AG04450 (cell line): Measurements from ENCODE around the gene URB1. TPM values are rescaled to one million over a fixed set of nuclear protein-coding genes. Genes with fewer than 3 reads are reported as not detected.
"Not testable (repeated sequence)": the region's sequence is repeated elsewhere in the genome, so short reads cannot be mapped to it uniquely, and the experiment has no call there.

ENCODE experiments used
- CTCF ChIA-PET: fragments of 300-600, 350-600 bp; formaldehyde crosslinking; extraction: SDS; loops from one replicate; lab custom pipeline; 2022; ENCODE audit warnings: antibody characterized with exemption, inconsistent platforms; lab: Charles Lee
- POLR2A ChIA-PET: fragments of 350-600 bp; formaldehyde crosslinking; extraction: SDS; loops from one replicate; lab custom pipeline; 2021; ENCODE audit warnings: antibody characterized with exemption, inconsistent platforms; lab: Yijun Ruan, JAX
- DNase-seq: peaks from one replicate; pipeline ENCODE4 v3.0.0-alpha.2; 2011; ENCODE audit warnings: low read depth, low spot score
- H3K27ac ChIP-seq: one replicate; pipeline ENCODE4 v1.5.1; 2012; ENCODE audit warnings: low read depth, low read length, control low read depth
- H3K27me3 ChIP-seq: one replicate; pipeline ENCODE4 v1.6.0; 2012; ENCODE audit warnings: low read length; ENCODE audit not compliant: control insufficient read depth, insufficient read depth
- H3K4me3 ChIP-seq: 2 replicates; pipeline ENCODE4 v1.5.1; 2011; ENCODE audit warnings: mild to moderate bottlenecking, low read depth, low read length, control low read depth
- H3K9me3 ChIP-seq: 2 replicates; pipeline ENCODE4 v1.5.1; 2012; ENCODE audit warnings: low read length; ENCODE audit not compliant: control insufficient read depth, insufficient read depth
- polyA plus RNA-seq: library from polyadenylated mRNA; depleted of rRNA; stranded (reverse); fragments of >200 nt; gene quantifications from 2 replicates; pipeline ENCODE4 v1.2.3, GENCODE V29; 2011; rRNA removed
- small RNA-seq: library from RNA; depleted of rRNA; stranded (forward); fragments of <200 nt; gene quantifications from one replicate; pipeline ENCODE3, GENCODE V24; 2012; ENCODE audit warnings: low read depth; ENCODE audit not compliant: insufficient read length
- TF ChIP-seq, protein P1 (sequence below): IDR thresholded peaks from 2 replicates; pipeline ENCODE4 v1.5.1; 2011; ENCODE audit warnings: low read depth, low read length, control low read depth, inconsistent platforms

The URB1 gene
- polyA plus RNA-seq, 1 experiment, result 7.6 TPM

DNA sequence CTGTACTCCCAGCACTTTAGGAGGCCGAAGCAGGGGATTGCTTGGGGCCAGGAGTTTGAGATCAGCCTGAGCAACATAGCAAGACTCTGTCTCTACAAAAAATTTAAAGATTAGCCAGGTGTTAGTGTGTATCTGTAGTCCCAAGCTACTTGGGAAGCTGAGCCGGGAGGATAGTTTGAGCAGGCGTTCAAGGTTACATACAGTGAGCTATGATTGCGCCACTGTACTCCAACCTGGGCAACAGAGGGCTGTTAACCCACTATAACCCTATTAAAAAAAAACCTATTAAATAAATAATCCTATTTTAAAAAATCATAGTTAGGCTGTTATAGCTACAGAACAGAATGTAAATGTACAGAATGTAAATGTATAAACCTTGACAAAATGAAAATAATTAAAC, 116.1 kb downstream of the URB1 start:
- DNase-seq, result no peak
- CTCF ChIA-PET, result interaction anchor here (0.7 to 1.4 kb wide), 3 partner anchors 324 to 491 kb away, joined by 4 to 5 read pairs (median 5); no protein-coding TSS in a partner anchor
- TF ChIP-seq, protein P1, sequence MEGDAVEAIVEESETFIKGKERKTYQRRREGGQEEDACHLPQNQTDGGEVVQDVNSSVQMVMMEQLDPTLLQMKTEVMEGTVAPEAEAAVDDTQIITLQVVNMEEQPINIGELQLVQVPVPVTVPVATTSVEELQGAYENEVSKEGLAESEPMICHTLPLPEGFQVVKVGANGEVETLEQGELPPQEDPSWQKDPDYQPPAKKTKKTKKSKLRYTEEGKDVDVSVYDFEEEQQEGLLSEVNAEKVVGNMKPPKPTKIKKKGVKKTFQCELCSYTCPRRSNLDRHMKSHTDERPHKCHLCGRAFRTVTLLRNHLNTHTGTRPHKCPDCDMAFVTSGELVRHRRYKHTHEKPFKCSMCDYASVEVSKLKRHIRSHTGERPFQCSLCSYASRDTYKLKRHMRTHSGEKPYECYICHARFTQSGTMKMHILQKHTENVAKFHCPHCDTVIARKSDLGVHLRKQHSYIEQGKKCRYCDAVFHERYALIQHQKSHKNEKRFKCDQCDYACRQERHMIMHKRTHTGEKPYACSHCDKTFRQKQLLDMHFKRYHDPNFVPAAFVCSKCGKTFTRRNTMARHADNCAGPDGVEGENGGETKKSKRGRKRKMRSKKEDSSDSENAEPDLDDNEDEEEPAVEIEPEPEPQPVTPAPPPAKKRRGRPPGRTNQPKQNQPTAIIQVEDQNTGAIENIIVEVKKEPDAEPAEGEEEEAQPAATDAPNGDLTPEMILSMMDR, result no peak
- Histone ChIP-seq H3K9me3 (no peaks in the 10 kb centered on the region), H3K4me3 (no peak overlapping the region), H3K27me3 (no peaks in the 10 kb centered on the region), H3K27ac (no peak overlapping the region)
- POLR2A ChIA-PET, result interaction anchor here (0.6 kb wide), 1 partner anchor 117 kb away, joined by 3 read pairs; no protein-coding TSS in a partner anchor

DNA sequence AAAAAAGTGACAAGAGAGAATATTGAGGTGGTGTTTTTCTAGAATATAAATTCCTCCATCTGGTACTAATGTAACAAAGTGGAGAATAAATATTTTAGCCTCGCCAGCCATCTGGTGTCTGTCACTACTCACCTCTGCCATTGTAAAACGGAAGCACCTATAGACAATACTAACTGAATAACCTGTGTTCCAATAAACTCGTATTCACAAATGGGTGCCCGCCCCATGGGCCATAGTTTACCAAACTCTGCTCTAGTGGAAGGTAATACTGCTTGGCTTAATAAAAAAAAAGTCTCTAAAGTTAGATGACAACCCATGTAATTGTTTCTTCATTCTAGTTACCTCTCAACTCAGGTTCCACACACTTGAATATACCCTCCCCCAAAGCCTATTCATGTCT, 122.1 kb downstream of the URB1 start:
- CTCF ChIA-PET, result interaction anchor here (1.0 kb wide), 1 partner anchor 12 kb away, joined by 3 read pairs; no protein-coding TSS in a partner anchor
- H3K27me3 ChIP-seq, result no peaks in the 10 kb centered on the region
- no peaks in the 10 kb centered on the region for H3K9me3 ChIP-seq
- no peak overlapping the region for H3K4me3 ChIP-seq
- POLR2A ChIA-PET, result no interaction called here
- no peak overlapping the region for H3K27ac ChIP-seq
- no peak for DNase-seq
- TF ChIP-seq, protein P1, result no peak

DNA sequence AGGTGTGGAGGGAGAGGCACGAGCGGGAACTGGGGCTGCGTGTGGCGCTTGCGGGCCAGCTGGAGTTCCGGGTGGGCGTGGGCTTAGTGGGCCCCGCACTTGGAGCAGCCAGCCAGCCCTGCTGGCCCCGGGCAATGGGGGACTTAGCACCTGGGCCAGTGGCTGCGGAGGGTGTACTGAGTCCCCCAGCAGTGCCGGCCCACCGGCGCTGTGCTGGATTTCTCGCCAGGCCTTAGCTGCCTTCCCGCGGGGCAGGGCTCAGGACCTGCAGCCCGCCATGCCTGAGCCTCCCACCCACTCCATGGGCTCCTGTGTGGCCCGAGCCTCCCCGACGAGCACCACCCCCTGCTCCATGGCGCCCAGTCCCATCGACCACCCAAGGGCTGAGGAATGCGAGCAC, 127.5 kb downstream of the URB1 start:
- POLR2A ChIA-PET, result interaction anchor here (0.7 kb wide), 1 partner anchor 14 kb away, joined by 3 read pairs; no protein-coding TSS in a partner anchor
- H3K27ac ChIP-seq, H3K27me3 ChIP-seq, CTCF ChIA-PET, DNase-seq, H3K9me3 ChIP-seq, H3K4me3 ChIP-seq: not testable (repeated sequence)

DNA sequence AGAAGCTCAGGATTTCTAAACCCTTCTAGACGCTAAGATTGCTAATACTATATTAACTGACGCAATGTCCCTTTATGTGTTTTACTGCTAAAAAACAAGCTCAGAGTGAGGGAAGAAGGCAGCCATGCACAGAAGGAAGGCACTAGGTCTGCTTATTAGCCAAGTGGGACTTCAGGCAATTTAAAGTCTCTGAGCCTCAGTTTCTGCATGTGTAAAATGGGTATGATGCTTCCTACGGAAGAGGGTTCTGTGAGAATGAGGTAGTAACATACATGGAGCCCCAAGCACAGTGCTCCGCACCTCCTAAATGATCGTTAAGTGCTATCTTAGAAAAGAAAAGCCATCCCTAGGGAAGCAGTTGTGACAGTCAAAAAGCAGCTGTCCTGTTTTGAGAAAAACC, 130.9 kb downstream of the URB1 start:
- Histone ChIP-seq H3K27ac (no peak overlapping the region), H3K27me3 (no peaks in the 10 kb centered on the region), H3K4me3 (no peak overlapping the region), H3K9me3 (no peaks in the 10 kb centered on the region; the same call in 1 of the 2 replicates)
- ChIA-PET POLR2A (no interaction called here), CTCF (interaction anchor here (0.7 to 1.7 kb wide), 5 partner anchors 14 to 396 kb away, joined by 3 to 9 read pairs (median 4); partner anchors contain the start of gene HUNK)
- TF ChIP-seq, protein P1, result no peak
- no peak for DNase-seq

Small RNAs within 50 kb of the gene (small RNA-seq; reads per million reads assigned to genes)
- gene SNORA80A, result 1.3 reads per million

Other genes with a start within 250 kb of the URB1 start
- 4.7 and 6.3 TPM in 2 replicates for gene MIS18A, start 114.0 kb downstream of the URB1 start, polyA plus RNA-seq
- gene MRAP, start 94.2 kb downstream of the URB1 start, polyA plus RNA-seq, result not detected in 2 replicates
- 2.8 and 5.7 TPM in 2 replicates for gene EVA1C, start 19.7 kb upstream of the URB1 start, polyA plus RNA-seq
- 0.12 and 0.19 TPM in 2 replicates for gene TCP10L, start 192.5 kb upstream of the URB1 start, polyA plus RNA-seq
- 18.6 and 21.2 TPM in 2 replicates for gene CFAP298, start 219.4 kb upstream of the URB1 start, polyA plus RNA-seq